Sigmoid colon (tissue), 3 donors: Measurements from ENCODE around the gene SMIM43.

Experiments used
- CTCF ChIP-seq, 4 experiments: fragments of 450-650 bp in 3 of 4; fragments of 200-600 bp in 1 of 4; IDR thresholded peaks; one replicate each; pipeline ENCODE4 v1.5.1; 2016 to 2019; ENCODE audit warnings: antibody characterized with exemption in 4 of 4, mild to moderate bottlenecking in 3 of 4, moderate library complexity in 2 of 4
- POLR2A ChIP-seq, 2 donors: fragments of 450-650 bp; IDR thresholded peaks; one replicate each; pipeline ENCODE4 v1.6.1; 2016; ENCODE audit warnings: antibody characterized with exemption in 2 of 2, mild to moderate bottlenecking in 2 of 2, moderate library complexity in 2 of 2

GRCh38 chr4:121720109-121720508 is 44.9 kb downstream of the SMIM43 start:
- no peak for TF ChIP-seq CTCF (IDR thresholded peaks at IDR 0.05)
- TF ChIP-seq POLR2A (IDR thresholded peaks at IDR 0.05), result no peak
